HG03469 (cell line): Measurements from ENCODE around the gene COL18A1.
"Not testable (repeated sequence)": the region's sequence is repeated elsewhere in the genome, so short reads cannot be mapped to it uniquely, and the experiment has no call there.

Source experiments
- ATAC-seq: cut with Tn5 transposase; IDR thresholded peaks from one replicate; pipeline ENCODE4 v1.9.1; 2021; ENCODE audit warnings: mild to moderate bottlenecking, moderate library complexity, moderate number of reproducible peaks; ENCODE audit not compliant: unreplicated experiment

The COL18A1 gene

DNA sequence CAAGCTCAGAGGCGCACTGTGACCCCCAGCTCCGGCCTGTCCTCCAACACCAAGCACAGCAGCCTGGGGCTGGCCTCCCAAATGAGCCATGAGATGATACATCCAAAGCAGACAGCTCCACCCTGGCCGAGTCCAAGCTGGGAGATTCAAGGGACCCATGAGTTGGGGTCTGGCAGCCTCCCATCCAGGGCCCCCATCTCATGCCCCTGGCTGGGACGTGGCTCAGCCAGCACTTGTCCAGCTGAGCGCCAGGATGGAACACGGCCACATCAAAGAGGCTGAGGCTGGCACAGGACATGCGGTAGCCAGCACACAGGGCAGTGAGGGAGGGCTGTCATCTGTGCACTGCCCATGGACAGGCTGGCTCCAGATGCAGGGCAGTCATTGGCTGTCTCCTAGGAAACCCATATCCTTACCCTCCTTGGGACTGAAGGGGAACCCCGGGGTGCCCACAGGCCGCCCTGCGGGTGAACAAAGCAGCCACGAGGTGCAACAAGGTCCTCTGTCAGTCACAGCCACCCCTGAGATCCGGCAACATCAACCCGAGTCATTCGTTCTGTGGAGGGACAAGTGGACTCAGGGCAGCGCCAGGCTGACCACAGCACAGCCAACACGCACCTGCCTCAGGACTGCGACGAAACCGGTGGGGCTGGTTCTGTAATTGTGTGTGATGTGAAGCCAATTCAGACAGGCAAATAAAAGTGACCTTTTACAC lies 108.2 kb downstream of the COL18A1 start:
- ATAC-seq: no peak

DNA sequence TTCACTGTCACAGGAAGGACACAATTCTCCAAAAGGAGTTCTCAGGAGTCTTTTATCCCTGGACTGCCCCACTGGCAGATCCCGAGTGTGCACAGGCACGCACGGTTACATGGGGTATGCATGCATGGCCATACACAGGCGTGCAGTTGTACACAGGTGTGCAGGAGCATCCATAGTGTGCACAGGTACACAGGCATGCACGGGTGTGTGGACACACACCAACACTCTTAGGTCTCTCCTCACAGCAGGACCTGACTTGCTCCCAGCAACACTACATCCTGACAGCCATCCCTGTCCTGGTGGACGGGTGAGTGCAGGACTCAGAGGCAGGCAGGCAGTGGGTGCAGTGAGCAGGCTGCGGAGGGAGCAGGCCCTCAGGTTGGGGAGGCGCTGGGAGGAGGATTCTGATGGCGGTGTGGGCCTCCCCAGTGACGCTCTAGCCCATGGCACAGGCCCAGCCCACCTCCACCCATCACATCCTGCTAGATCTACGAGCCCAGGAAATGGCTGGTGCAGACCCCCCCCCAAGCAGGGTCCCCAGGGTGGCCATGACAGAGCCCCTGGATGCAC lies 108.9 kb downstream of the COL18A1 start:
- ATAC-seq: no peak

DNA sequence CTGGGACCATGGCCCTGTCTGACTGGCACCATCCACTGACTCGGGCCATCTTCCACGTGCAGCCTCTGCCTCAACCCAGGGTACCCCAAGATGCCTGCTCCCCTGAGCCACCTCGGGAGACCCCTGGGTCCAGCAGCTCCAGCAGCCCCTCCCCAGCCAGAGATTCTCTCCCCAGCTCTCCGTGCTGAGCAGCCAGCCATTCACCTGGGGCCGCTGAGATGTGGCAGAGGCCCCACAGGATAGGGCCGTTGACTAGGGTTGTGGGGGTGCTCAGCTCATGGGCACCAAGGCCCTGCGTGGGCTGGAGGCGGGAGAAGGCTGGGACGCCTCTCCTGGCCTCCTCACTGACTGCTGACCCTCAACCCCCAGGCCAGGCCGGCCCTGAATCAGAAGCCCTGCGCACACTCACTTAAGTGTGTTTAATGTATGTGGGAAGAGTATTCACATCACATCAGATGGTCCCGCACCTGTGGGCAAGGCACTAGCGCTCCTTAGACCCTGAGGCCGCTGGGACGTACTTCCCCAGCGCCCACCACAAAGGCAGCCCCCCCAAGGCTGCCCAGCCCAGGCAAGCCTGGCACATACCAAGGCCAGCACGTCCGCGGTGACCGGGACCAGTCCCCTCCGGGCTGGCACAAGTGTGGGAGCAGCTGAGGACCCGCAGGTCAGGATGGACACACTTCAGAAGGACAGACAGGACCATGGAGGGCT lies 109.5 kb downstream of the COL18A1 start:
- no peak for ATAC-seq

DNA sequence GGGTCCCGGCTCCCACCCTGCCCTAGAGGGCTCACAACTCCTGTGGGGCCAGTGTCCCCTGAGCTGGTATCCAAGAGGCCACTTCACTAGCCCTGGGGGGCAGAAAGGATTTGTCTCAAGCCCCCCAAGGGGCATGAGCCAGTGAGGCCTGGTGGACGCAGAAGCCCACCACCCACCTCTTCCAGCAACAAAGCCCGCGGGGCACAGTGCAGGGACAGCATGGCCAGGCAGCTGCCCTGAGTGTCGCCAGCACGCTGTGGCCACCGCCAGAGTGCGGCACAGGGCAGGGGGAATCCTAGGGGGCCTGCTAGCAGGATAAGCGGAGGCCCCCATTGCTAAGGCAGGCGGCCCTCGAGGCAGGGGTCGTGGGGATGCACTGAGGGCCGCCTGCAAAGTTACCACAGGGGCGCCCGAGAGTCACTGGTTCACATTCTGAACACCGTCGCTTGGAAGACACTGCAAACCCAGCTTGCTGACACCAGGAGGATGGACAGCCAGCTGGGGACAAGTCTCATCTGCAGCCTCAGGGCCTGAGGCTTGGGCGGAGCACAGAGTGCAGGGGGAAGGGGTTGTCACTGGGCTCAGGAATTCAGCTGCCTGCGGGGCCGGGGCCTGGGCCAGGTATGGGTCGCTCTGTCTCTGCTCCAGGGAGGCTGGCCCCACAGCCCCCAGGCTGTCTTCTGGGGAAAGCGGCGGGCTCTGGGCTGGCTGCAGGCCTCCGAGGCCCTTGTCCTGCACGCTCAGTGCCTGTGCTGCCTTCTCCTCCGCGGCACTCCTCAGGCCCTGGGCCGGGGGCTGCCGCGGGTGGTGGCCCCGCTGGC lies 110.5 kb downstream of the COL18A1 start:
- no peak for ATAC-seq

DNA sequence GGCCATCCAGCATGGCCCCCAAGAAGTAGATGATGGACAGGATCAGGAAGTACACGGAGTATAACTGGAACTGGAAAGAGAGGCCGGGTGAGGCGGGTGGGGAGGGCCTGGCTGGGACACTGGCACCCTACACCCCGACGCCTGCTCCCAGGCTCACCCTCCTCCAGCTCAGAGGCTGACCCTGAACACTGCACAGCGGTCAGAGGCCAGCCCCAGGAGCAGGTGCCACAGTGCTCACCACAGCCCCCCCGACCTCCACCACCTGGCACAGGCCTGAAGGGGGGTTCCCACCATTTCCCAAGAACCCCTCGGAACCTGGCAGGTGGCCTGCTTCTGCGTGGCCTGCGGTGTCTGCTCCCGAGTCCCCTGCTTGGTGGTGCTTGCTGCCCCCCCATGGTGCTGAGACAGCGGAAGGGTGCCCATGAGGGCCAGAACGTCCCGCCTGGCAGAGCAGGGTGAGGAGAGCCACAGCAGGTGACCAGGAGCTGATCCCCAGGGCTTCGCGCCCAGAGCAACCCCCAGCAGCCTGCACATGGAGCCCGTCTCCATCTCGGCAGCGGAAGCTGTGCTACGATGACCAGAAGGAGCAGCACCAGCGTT lies 111.2 kb downstream of the COL18A1 start:
- ATAC-seq: no peak

DNA sequence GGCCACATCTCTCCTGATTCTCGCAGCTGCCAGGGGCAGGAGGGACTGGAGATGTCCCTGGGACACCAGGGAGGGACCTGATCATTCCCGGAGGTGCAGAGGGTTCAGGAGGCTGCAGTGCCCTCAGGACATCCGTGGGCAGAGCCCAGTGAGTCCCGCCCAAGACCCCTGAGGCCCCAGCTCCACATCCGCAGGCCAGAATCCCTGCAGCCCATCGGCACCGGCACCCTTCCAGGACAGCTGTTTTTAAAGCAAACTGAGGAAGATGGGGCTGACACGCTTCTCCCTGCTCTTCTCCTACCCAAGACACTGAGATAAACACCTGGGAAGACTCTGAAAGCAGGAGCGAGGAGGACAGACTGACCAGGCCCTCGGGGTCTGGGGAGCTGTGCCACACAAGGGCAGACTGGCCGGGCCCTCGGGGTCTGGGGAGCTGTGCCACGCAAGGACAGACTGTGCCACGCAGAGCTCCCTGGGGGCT lies 111.7 kb downstream of the COL18A1 start:
- no peak for ATAC-seq

DNA sequence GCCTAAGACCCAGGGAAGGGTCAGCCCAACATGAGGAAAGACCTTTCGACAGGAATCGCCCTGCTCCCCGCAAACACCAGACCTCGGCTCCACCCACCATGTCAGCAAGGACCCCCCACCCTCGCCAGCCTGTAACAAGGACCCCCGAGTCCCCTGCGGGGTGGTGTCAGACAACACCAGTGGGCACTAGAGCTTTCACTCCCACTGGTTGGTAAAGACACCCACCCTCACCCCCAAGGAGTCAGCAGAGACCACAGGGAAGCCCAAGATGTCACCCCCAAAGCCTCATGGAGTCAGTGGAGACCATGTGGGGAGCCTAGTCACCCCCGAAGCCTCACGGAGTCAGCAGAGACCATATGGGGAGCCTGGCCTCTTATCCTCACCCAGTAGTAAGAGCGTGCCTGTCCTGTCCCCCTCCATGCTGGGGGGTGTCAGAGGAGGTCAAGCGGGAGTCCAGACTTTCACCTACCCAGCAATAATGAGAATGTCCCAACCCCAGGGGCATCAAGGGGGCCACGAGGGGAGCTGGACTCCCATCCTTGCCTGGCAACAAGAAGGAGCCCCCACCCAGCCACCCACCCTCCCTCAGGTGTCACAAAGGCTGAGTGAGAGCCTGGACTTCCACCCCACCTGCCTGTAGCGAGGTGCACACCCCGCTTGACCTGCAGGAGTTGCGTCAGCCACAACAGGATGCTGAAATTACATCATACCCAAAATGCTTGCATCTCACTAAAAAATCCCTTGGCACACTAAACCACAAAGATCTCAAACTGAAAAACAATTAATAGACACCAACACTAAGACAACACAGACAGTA lies 112.5 kb downstream of the COL18A1 start:
- ATAC-seq: no peak

DNA sequence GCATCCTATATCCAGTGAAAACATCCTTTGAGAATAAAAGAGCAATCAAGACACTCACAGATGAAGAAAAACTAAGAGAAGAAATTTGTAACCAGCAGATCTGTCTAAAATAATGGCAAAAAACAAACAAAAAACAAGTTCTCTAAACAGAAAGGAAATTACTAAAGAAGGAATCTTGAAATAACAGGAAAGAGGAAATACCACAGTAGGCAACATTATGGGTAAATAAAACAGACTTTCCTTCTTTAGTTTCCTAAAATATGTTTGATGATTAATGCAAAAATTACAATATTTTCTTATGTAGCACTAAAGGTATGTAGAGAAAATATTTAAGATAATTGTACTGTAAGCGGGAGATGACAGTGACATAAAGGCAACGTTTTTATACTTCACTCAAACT lies 113.8 kb downstream of the COL18A1 start:
- no peak for ATAC-seq

DNA sequence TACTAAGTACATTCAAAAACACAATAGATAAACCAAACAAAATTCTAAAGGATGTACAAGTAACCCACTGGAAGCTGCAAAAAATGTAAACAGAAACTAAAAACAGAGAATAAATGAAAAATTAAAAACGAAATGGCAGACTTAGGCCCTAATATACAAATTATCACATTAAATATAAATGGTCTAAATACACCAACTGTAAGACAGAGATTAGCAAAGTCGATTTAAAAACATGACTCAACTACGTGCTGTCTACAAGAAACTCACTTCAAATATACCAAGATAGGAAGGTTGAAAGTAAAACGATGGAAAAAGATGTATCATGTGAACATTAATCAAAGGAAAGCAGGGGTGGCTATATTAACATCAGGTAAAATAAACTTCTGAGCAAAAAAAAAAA lies 114.2 kb downstream of the COL18A1 start:
- ATAC-seq: no peak

DNA sequence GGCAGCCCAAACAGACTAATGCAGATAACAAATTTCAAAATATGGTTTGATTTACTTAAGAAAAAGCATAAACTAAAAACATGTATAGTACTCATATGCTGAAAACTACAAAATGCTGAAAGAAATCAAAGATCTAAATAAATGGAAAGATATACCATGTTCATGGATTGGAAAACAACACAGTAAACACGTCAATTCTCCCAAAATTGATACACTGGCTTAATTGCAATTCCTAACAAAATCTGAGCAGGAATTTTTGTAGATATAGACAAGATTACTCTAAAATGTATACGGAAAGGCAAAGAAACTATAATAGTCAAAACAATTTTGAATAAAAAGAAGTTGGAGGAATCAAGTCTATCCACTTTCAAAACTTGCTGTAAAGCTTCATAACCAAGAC lies 116.3 kb downstream of the COL18A1 start:
- ATAC-seq: no peak

DNA sequence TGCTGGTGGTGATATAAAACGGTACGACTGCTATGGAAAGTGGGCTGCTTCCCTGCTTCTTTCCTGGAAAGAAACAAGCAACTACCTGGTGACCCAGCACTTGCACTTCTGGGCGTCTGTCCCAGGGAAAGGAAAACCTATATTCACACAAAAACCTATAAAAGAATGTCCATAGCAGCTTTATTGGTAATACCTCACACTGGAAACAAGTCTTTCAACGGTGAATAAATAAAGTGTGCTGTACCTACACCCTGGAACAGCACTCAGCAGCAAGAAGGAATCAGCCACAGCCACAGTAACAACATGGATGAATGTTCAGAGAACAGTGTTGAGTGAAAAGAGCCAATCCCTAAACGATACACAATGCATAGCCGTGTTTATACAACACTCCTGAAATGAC lies 117.4 kb downstream of the COL18A1 start:
- no peak for ATAC-seq

DNA sequence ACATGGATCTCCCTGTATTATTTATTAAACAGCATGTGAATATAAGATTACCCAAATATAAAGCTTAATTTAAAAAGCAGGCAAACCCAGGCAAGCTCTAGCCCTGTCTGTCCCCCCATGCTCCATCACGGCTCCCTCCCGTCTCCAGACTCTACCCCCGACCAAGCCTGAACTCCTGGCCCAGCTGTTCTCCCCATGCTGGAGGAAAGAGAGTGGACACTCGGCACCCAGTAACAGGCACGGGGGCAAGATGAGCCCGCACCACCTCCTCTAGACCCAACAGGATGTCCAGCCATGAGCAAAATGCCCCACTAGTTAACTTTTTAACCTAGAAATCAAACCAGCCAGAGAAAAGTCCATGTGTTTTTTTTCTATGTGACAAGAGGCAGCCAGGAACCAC lies 118.0 kb downstream of the COL18A1 start:
- no peak for ATAC-seq

DNA sequence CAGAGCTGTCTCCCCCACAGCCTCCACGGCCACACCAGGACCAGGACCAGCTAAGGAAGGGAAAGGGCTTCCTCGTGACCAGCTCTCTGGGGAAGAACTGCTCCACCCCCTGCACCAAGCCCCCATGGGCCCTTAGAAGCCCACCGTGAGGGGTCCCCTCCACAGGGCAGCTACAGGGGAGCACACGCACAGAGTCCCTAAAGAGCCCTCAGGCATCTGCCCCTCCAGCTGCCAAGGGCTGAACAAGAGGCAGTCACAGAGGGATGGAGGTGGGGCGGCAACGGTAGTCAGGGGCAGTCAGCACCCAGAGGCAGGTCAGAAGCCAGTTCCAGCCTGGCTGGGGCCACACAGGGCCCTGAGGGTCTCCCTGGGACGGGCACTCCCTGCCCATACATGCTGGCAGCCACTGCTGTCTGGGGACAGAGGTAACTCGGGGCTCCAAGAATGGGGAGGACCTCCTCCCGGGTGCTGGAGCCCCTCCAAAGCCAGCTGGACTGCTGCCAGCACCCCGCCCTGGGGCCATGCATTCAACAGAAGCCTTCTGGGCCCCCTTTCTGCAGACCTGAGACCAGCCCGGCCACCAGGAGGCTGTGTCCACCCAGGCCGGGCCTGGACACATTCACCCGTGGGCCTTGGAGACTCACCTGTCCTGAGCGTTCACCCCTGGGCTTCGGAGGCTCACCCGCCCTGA lies 118.6 kb downstream of the COL18A1 start:
- ATAC-seq: no peak

DNA sequence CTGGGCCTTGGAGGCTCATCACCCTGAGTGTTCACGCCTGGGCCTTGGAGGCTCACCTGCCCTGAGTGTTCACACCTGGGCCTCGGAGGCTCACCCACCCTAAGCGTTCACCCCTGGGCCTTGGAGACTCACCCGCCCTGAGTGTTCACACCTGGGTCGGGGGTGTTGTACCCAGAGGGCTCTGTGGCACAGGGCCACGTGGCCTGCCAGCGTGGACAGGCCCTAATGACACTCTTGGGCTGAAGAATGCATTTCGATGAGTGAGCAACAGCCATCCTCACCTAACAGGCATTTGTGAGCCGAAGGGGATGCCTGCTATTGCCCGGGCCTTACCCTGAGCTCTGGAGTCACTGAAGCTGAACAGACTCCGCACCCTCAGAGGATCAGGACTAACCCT lies 119.8 kb downstream of the COL18A1 start:
- no peak for ATAC-seq

DNA sequence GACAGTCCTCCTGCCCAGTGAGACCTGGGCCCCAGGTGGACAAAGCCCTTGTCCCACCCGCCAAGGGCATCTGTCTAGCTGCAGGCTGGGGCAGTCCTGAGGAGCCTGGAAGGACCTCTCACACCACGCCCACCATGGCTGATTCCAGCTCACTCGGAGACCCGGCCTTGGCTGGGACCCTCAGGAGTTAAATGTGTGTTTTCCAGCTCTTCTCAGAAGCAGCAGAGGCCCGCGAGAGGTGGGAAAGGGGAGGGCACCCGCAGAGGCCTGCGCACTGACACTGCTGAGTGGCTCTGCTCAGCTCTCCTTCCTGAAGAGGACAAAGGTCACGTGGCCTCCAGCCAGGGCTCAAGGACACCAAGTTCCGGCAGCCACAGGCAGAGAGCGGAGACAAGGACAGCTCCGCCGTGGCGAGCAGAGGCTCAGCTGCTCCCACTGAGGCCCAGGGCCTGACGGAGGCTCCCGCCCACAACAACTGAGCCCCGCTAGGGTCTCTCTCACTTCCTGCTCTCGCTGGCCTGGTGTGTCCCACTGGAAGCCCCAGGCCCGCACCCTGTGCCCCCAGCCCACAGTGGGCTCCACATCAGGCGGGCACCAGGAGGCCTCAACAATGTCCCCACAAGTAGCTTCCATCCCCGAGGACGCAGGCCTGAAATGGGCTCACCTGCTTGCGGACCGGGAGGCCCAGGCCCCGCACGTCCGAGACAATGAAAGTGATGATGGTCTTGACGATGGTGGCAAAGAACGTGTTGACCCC lies 120.4 kb downstream of the COL18A1 start:
- ATAC-seq: no peak

DNA sequence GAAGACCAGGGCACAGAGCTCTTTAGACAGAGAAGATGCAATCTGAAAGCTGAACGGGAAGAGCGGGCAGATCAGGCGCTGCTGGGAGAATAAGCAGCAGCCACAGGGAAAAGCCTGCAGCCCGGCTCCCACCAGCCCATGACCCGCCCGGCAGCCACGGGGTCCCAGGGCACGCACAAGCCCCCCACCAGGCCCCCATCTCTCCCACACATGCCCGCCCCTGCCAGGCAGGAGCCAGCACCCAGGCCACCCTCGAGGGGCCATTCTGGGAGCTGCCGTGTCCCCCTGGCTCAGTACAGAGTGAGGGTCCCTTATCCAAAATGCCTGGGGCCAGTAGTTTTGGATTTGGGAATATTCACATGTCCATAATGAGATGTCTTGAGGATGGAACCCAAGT lies 120.9 kb downstream of the COL18A1 start:
- no peak for ATAC-seq

DNA sequence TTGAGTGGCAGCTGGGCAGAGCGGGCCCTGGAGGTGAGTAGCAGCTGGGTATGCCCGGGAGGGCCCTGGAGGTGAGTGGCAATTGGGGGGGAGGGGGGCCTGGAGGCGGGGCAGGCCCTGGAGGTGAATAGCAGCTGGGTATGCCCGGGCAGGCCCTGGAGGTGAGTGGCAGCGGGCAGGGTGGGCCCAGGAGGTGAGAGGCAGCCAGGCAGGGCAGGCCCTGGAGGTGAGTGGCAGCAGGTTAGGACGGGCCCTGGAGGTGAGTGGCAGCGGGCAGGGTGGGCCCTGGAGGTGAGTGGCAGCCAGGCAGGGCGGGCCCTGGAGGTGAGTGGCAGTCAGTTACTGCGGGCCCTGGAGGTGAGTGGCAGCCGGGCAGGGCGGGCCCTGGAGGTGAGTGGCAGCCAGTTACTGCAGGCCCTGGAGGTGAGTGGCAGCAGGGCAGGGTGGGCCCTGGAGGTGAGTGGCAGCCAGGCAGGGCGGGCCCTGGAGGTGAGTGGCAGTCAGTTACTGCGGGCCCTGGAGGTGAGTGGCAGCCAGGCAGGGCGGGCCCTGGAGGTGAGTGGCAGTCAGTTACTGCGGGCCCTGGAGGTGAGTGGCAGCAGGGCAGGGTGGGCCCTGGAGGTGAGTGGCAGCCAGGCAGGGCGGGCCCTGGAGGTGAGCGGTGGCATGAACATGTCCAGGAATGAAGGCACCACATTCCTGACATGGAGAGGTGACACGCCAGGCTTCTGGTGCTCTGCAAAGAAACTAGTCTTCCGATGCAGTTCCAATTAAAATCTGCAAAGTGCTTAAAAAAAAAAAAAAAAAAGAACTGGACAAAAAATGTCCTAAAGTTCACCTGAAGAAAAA lies 122.4 kb downstream of the COL18A1 start:
- not testable (repeated sequence) for ATAC-seq
